HCT116 (cell line): ENCODE results near the gene AP5Z1. TPM values are rescaled to one million over a fixed set of nuclear protein-coding genes. Genes with fewer than 3 reads are reported as not detected.

ENCODE experiments used
- ATAC-seq: fragments of 200-7000 bp; cut with Tn5 transposase; 2 replicates; pipeline ENCODE4 v1.9.1; 2020; ENCODE audit warnings: mild to moderate bottlenecking, moderate library complexity
- BruUV-seq: library from RNA; stranded (reverse); fragments of 400-500 nt; replicated peaks from 2 replicates; lab custom pipeline; 2021; lab: Mats Ljungman, UMichigan
- CTCF ChIA-PET: fragments of 300-600 bp; sonication (Branson Sonifier 250); formaldehyde crosslinking; loops from one replicate; lab custom pipeline; 2021; ENCODE audit warnings: antibody characterized with exemption; lab: Charles Lee
- POLR2A ChIA-PET: fragments of 300-600, 350-600 bp; sonication (Branson Sonifier 250); formaldehyde crosslinking; loops from one replicate; lab custom pipeline; 2021; ENCODE audit warnings: antibody characterized with exemption; lab: Charles Lee
- RAD21 ChIA-PET, 2 experiments: fragments of 300-600 bp; sonication (Branson Sonifier 250); formaldehyde crosslinking; loops; one replicate each; lab custom pipeline; 2023; ENCODE audit warnings: low total read pairs in 2 of 2; ENCODE audit not compliant: uncharacterized antibody in 2 of 2, unreplicated experiment in 2 of 2, low non-redundant PET in 1 of 2; lab: Charles Lee
- DNase-seq: peaks from one replicate; pipeline ENCODE4 v3.0.0-alpha.2; 2010; ENCODE audit warnings: low read depth, low spot score
- H2AFZ ChIP-seq: fragments of 200-600 bp; shearing (Covaris generic), sonication (generic); 2 replicates; pipeline ENCODE4 v1.6.1; 2017; ENCODE audit warnings: low read depth, mixed run types, mixed read lengths, antibody characterized with exemption, low read length; ENCODE audit not compliant: poor library complexity, severe bottlenecking
- H3K27ac ChIP-seq: 2 replicates; pipeline ENCODE4 v1.5.1; 2012; ENCODE audit warnings: low read depth, low read length
- H3K27me3 ChIP-seq: fragments of 200-600 bp; sonication (generic); 2 replicates; pipeline ENCODE4 v1.6.1; 2016; ENCODE audit warnings: mixed run types, low read length, mixed read lengths; ENCODE audit not compliant: insufficient read depth
- H3K36me3 ChIP-seq, 2 experiments: fragments of 200-500 bp in 1 of 2; fragments of 200-600 bp in 1 of 2; sonication (Bioruptor generic) in 1 of 2; sonication (generic) in 1 of 2; 2 replicates each; pipeline versions ENCODE4 v1.5.1 to v1.6.1; 2014 to 2016; ENCODE audit warnings: low read length in 2 of 2, inconsistent platforms in 1 of 2, mixed read lengths in 1 of 2, mixed run types in 1 of 2; ENCODE audit not compliant: insufficient read depth in 2 of 2, control insufficient read depth in 1 of 2
- H3K4me1 ChIP-seq, 2 experiments: fragments of 200-600 bp in 1 of 2; sonication (generic) in 1 of 2; 2 replicates each; pipeline versions ENCODE4 v1.5.1 to v1.6.1; 2012 to 2017; ENCODE audit warnings: low read length in 2 of 2, inconsistent platforms in 1 of 2, mild to moderate bottlenecking in 1 of 2, mixed read lengths in 1 of 2, mixed run types in 1 of 2, moderate library complexity in 1 of 2; ENCODE audit not compliant: insufficient read depth in 2 of 2, control insufficient read depth in 1 of 2
- H3K4me2 ChIP-seq: fragments of 200-600 bp; sonication (generic); 2 replicates; pipeline ENCODE4 v1.6.1; 2017; ENCODE audit warnings: mixed run types, low read length, mixed read lengths
- H3K4me3 ChIP-seq, 2 experiments: fragments of 200-600 bp in 1 of 2; sonication (generic) in 1 of 2; replicated peaks in 1 of 2; 2 replicates each; pipeline ENCODE4 v1.5.1; 2011 to 2016; ENCODE audit warnings: low read length in 2 of 2, control low read depth in 1 of 2, low read depth in 1 of 2, mild to moderate bottlenecking in 1 of 2, mixed read lengths in 1 of 2, mixed run types in 1 of 2
- H3K79me2 ChIP-seq: fragments of 200-600 bp; sonication (generic); 2 replicates; pipeline ENCODE4 v1.6.1; 2017; ENCODE audit warnings: mild to moderate bottlenecking, mixed run types, low read length, moderate library complexity, mixed read lengths; ENCODE audit not compliant: insufficient read depth
- H3K9ac ChIP-seq: fragments of 200-600 bp; sonication (generic); 2 replicates; pipeline ENCODE4 v1.6.1; 2016; ENCODE audit warnings: low read length, mixed read lengths
- H3K9me2 ChIP-seq: fragments of 200-600 bp; sonication (generic), shearing (Covaris generic); 2 replicates; pipeline ENCODE4 v1.6.1; 2017; ENCODE audit warnings: mixed run types, mild to moderate bottlenecking, moderate library complexity; ENCODE audit not compliant: insufficient read depth
- H3K9me3 ChIP-seq, 2 experiments: fragments of 200-500 bp in 1 of 2; fragments of 200-600 bp in 1 of 2; sonication (Bioruptor generic) in 1 of 2; sonication (generic) in 1 of 2; 2 replicates each; pipeline ENCODE4 v1.6.1; 2014 to 2017; ENCODE audit warnings: low read length in 2 of 2, mixed read lengths in 2 of 2, inconsistent platforms in 1 of 2, low read depth in 1 of 2, mild to moderate bottlenecking in 1 of 2, mixed run types in 1 of 2, moderate library complexity in 1 of 2; ENCODE audit not compliant: control insufficient read depth in 1 of 2, insufficient read depth in 1 of 2
- H4K20me1 ChIP-seq: fragments of 200-600 bp; sonication (generic), shearing (Covaris generic); 2 replicates; pipeline ENCODE4 v1.6.1; 2017; ENCODE audit warnings: mixed run types, mild to moderate bottlenecking, moderate library complexity; ENCODE audit not compliant: insufficient read depth
- ATF3 ChIP-seq: IDR thresholded peaks from 2 replicates; pipeline ENCODE4 v1.6.1; 2012
- CBX3 ChIP-seq: IDR thresholded peaks from 2 replicates; pipeline ENCODE4 v1.6.1; 2012; ENCODE audit warnings: low read depth
- CEBPB ChIP-seq: IDR thresholded peaks from 2 replicates; pipeline ENCODE4 v1.6.1; 2012; ENCODE audit warnings: low read depth
- CTCF ChIP-seq, 3 experiments: fragments of 200-600 bp in 1 of 3; sonication (generic) in 1 of 3; IDR thresholded peaks in 2 of 3; conservative IDR thresholded peaks in 1 of 3; 2 replicates each; pipeline ENCODE4 v1.5.1; 2012 to 2017; ENCODE audit warnings: low read depth in 2 of 3, low read length in 2 of 3, antibody characterized with exemption in 1 of 3, borderline replicate concordance in 1 of 3, control low read depth in 1 of 3, mild to moderate bottlenecking in 1 of 3, mixed read lengths in 1 of 3, mixed run types in 1 of 3, moderate library complexity in 1 of 3; ENCODE audit not compliant: insufficient read depth in 1 of 3
- EGR1 ChIP-seq: IDR thresholded peaks from 2 replicates; pipeline ENCODE4 v1.6.1; 2012; ENCODE audit warnings: low read depth
- ELF1 ChIP-seq: IDR thresholded peaks from 2 replicates; pipeline ENCODE4 v1.6.1; 2012; ENCODE audit warnings: low read depth, borderline replicate concordance
- EZH2phosphoT487 ChIP-seq: fragments of 200-600 bp; IDR thresholded peaks from 2 replicates; pipeline ENCODE4 v1.6.1; 2018; ENCODE audit warnings: antibody characterized with exemption, borderline replicate concordance
- FOSL1 ChIP-seq: IDR thresholded peaks from 2 replicates; pipeline ENCODE4 v1.6.1; 2012; ENCODE audit warnings: low read depth
- POLR2AphosphoS5 ChIP-seq: IDR thresholded peaks from 2 replicates; pipeline ENCODE4 v1.6.1; 2011; ENCODE audit warnings: mild to moderate bottlenecking, low read depth, low read length, moderate library complexity
- RAD21 ChIP-seq: IDR thresholded peaks from 2 replicates; pipeline ENCODE4 v1.6.1; 2012; ENCODE audit warnings: low read depth, mild to moderate bottlenecking
- SIN3A ChIP-seq: IDR thresholded peaks from 2 replicates; pipeline ENCODE4 v1.6.1; 2012; ENCODE audit warnings: low read depth
- SP1 ChIP-seq: IDR thresholded peaks from 2 replicates; pipeline ENCODE4 v1.6.1; 2012; ENCODE audit warnings: low read depth
- SRF ChIP-seq: IDR thresholded peaks from 2 replicates; pipeline ENCODE4 v1.6.1; 2012; ENCODE audit warnings: low read depth
- TCF7L2 ChIP-seq: IDR thresholded peaks from 2 replicates; pipeline ENCODE4 v1.7.0; 2011; ENCODE audit warnings: borderline replicate concordance, inconsistent platforms; ENCODE audit not compliant: insufficient read depth, insufficient read length; ENCODE audit errors: extremely low read depth
- YY1 ChIP-seq: IDR thresholded peaks from 2 replicates; pipeline ENCODE4 v1.6.1; 2011; ENCODE audit warnings: low read length, low read depth, moderate library complexity, mild to moderate bottlenecking; ENCODE audit not compliant: insufficient replicate concordance; ENCODE audit errors: extremely low read depth
- ZBTB33 ChIP-seq: IDR thresholded peaks from 2 replicates; pipeline ENCODE4 v1.6.1; 2011; ENCODE audit warnings: mild to moderate bottlenecking, low read length, moderate library complexity; ENCODE audit not compliant: insufficient replicate concordance; ENCODE audit errors: extremely low read depth
- ZFX ChIP-seq: fragments of 450-650 bp; IDR thresholded peaks from 2 replicates; pipeline ENCODE4 v1.6.1; 2017
- ZNF274 ChIP-seq: fragments of 200-500 bp; sonication (Bioruptor generic); IDR thresholded peaks from 2 replicates; pipeline ENCODE4 v1.6.1; 2014; ENCODE audit warnings: mild to moderate bottlenecking, low read depth, low read length, inconsistent platforms
- intact Hi-C: fragments of 100-400 bp; cut with micrococcal nuclease; formaldehyde crosslinking; loops from 2 replicates; pipeline ENCODE4 v1.10.0; 2022
- total RNA-seq: library from RNA; stranded (reverse); gene quantifications from one replicate; pipeline ENCODE4 v1.2.1, GENCODE V29; 2021; ENCODE audit not compliant: unreplicated experiment

AP5Z1 gene
- total RNA-seq, 1 experiment from 2014 or later: 23.2 TPM

- TF ChIP-seq ZBTB33: no peak
- no peak for TF ChIP-seq CBX3
- TF ChIP-seq ZNF274: no peak
- TF ChIP-seq SRF: no peak
Measured at GRCh38 chr7:4725850-4726450, 49.5 kb upstream of the AP5Z1 start (continued).

GRCh38 chr7:4726566-4726965 is 48.9 kb upstream of the AP5Z1 start:
- no peaks in the 10 kb centered on the region for H4K20me1 ChIP-seq
- H3K36me3 ChIP-seq: peaks cover 2 to 5% of the 10 kb centered on the region in 2 experiments; a peak in 1 of 4 replicates
- no peak for ATAC-seq

More at GRCh38 chr7:4726566-4726965, 48.9 kb upstream of the AP5Z1 start:
- CTCF ChIA-PET: no interaction called here
- RAD21 ChIA-PET: no interaction called here
- Histone ChIP-seq H3K27me3 (no peaks in the 10 kb centered on the region), H3K9me2 (no peaks in the 10 kb centered on the region), H2AFZ (no peak overlapping the region), H3K9me3 (no peaks in the 10 kb centered on the region), H3K4me1 (no peaks in the 10 kb centered on the region), H3K79me2 (peaks cover 93% of the 10 kb centered on the region), H3K4me3 (no peak overlapping the region), H3K27ac (no peak overlapping the region), H3K9ac (no peak overlapping the region), H3K4me2 (no peak overlapping the region)
- intact Hi-C loops: no loop called here
- no peak for DNase-seq
- TF ChIP-seq EZH2phosphoT487 (no peak), ZBTB33 (no peak), SP1 (no peak), FOSL1 (no peak), ZFX (no peak), SRF (no peak), CBX3 (no peak), EGR1 (no peak), SIN3A (no peak), TCF7L2 (no peak), YY1 (no peak), POLR2AphosphoS5 (no peak), RAD21 (no peak), ATF3 (no peak), CTCF (IDR thresholded peaks at IDR 0.05 in 2 of 3, conservative IDR thresholded peaks at IDR 0.05 in 1 of 3; ENCODE audit: borderline replicate concordance in 1 of 3, insufficient read depth in 1 of 3, low read depth in 2 of 3, low read length in 2 of 3) (no peak), CEBPB (no peak), ZNF274 (no peak), ELF1 (no peak)
- no TSS peak for BruUV-seq
- POLR2A ChIA-PET: no interaction called here
